ENCODE results near the gene GNPDA1. TPM values are rescaled to one million over a fixed set of nuclear protein-coding genes. Genes with fewer than 3 reads are reported as not detected.

Gene GNPDA1
- total RNA-seq, 1 experiment from 2014 or later: 99.9 TPM

- no peaks in the 10 kb centered on the region; the same call in 1 of the 2 replicates for H3K36me3 ChIP-seq (ENCODE audit: control insufficient read depth, insufficient read depth, low read length)
- in situ Hi-C loops (cut with HindIII; ENCODE audit: low pct_unique_long_range_greater_than_20kb, low sequenced_read_pairs) (no loop called here), intact Hi-C loops (cut with micrococcal nuclease; ENCODE audit: unreplicated experiment) (no loop called here)
- H3K27ac ChIP-seq (ENCODE audit: low read length): no peak overlapping the region
- H3K27me3 ChIP-seq (ENCODE audit: control insufficient read depth, insufficient read depth, low read length): no peaks in the 10 kb centered on the region
- no peak for DNase-seq (ENCODE audit: low read depth, low spot score)
- no peak overlapping the region for H3K4me3 ChIP-seq (ENCODE audit: low read depth in 2 of 2, low read length in 2 of 2)
- no peak for ATAC-seq
- ChIA-PET CTCF (interaction anchor here (0.7 kb wide), 2 partner anchors 31 to 126 kb away, joined by 11 to 17 read pairs; no protein-coding TSS in a partner anchor), POLR2A (no interaction called here)
- BruUV-seq (replicated peaks): no TSS peak
- peaks cover 25% of the 10 kb centered on the region for H3K4me1 ChIP-seq (ENCODE audit: control insufficient read depth, insufficient read depth, low read length)
- H3K9me3 ChIP-seq (ENCODE audit: control insufficient read depth, insufficient read depth, low read depth, low read length): peaks cover 4% of the 10 kb centered on the region; the same call in 1 of the 2 replicates
- TF ChIP-seq REST (IDR thresholded peaks at IDR 0.05; ENCODE audit: insufficient read depth in 1 of 2, low read depth in 2 of 2, low read length in 1 of 2) (no peak), SIN3A (IDR thresholded peaks at IDR 0.05; ENCODE audit: borderline replicate concordance, insufficient read depth, low read depth, low read length) (no peak), TCF7L2 (IDR thresholded peaks at IDR 0.05; ENCODE audit: low read depth, low read length) (no peak), CTCF (IDR thresholded peaks at IDR 0.05) (no peak), POLR2AphosphoS5 (IDR thresholded peaks at IDR 0.05; ENCODE audit: low read depth, low read length) (no peak)
Measured at GRCh38 chr5:142016556-142016955, 3.7 kb upstream of the GNPDA1 start.

- no peaks in the 10 kb centered on the region; the same call in 1 of the 2 replicates for H3K36me3 ChIP-seq (ENCODE audit: control insufficient read depth, insufficient read depth, low read length)
- H3K27me3 ChIP-seq (ENCODE audit: control insufficient read depth, insufficient read depth, low read length): no peaks in the 10 kb centered on the region
- CTCF ChIA-PET: interaction anchor here (1.2 kb wide), 1 partner anchor 25 kb away, joined by 4 read pairs; no protein-coding TSS in a partner anchor
- no TSS peak for BruUV-seq (replicated peaks)
- ATAC-seq (no peak), DNase-seq (ENCODE audit: low read depth, low spot score) (peak; percentile 71)
- no peak overlapping the region for H3K4me3 ChIP-seq (ENCODE audit: low read depth in 2 of 2, low read length in 2 of 2)
- no peak overlapping the region for H3K27ac ChIP-seq (ENCODE audit: low read length)
- H3K4me1 ChIP-seq (ENCODE audit: control insufficient read depth, insufficient read depth, low read length): peaks cover 25% of the 10 kb centered on the region
- POLR2A ChIA-PET: no interaction called here
- intact Hi-C loops (cut with micrococcal nuclease; ENCODE audit: unreplicated experiment) (no loop called here), in situ Hi-C loops (cut with HindIII; ENCODE audit: low pct_unique_long_range_greater_than_20kb, low sequenced_read_pairs) (no loop called here)
- TF ChIP-seq SIN3A (IDR thresholded peaks at IDR 0.05; ENCODE audit: borderline replicate concordance, insufficient read depth, low read depth, low read length) (no peak), TCF7L2 (IDR thresholded peaks at IDR 0.05; ENCODE audit: low read depth, low read length) (no peak), POLR2AphosphoS5 (IDR thresholded peaks at IDR 0.05; ENCODE audit: low read depth, low read length) (no peak), CTCF (IDR thresholded peaks at IDR 0.05) (no peak), REST (IDR thresholded peaks at IDR 0.05; ENCODE audit: insufficient read depth in 1 of 2, low read depth in 2 of 2, low read length in 1 of 2) (no peak)
- peaks cover 4% of the 10 kb centered on the region; the same call in 1 of the 2 replicates for H3K9me3 ChIP-seq (ENCODE audit: control insufficient read depth, insufficient read depth, low read depth, low read length)
Measured at GRCh38 chr5:142015781-142016533, 3.1 kb upstream of the GNPDA1 start.

Measured in Panc1 (cell line).